Smooth muscle cell (in vitro differentiated cells): ENCODE data around the gene PLVAP. TPM values are rescaled to one million over a fixed set of nuclear protein-coding genes. Genes with fewer than 3 reads are reported as not detected.

Source experiments
- DNase-seq: peaks from one replicate; lab custom pipeline; 2025; ENCODE audit not compliant: unreplicated experiment; lab: John Stamatoyannopoulos, UW
- H2AFZ ChIP-seq: fragments of 200-600 bp; sonication (generic); 2 replicates; pipeline ENCODE4 v1.6.0; 2016; ENCODE audit warnings: antibody characterized with exemption, low read depth, mild to moderate bottlenecking
- H3F3A ChIP-seq: fragments of 200-600 bp; sonication (generic); 2 replicates; pipeline ENCODE4 v1.6.0; 2017; ENCODE audit warnings: antibody characterized with exemption, low read depth
- H3K27ac ChIP-seq: fragments of 200-600 bp; sonication (generic); 2 replicates; pipeline ENCODE4 v1.5.1; 2016; ENCODE audit warnings: low read depth, mild to moderate bottlenecking
- H3K27me3 ChIP-seq: fragments of 200-600 bp; sonication (generic); 2 replicates; pipeline ENCODE4 v1.6.1; 2016; ENCODE audit warnings: low read depth, mild to moderate bottlenecking
- H3K36me3 ChIP-seq: fragments of 200-600 bp; sonication (generic); 2 replicates; pipeline ENCODE4 v1.5.1; 2016; ENCODE audit warnings: low read depth
- H3K4me1 ChIP-seq: fragments of 200-600 bp; sonication (generic); 2 replicates; pipeline ENCODE4 v1.5.1; 2016; ENCODE audit warnings: low read depth
- H3K4me2 ChIP-seq: fragments of 200-600 bp; sonication (generic); 2 replicates; pipeline ENCODE4 v1.6.0; 2016; ENCODE audit warnings: mild to moderate bottlenecking
- H3K4me3 ChIP-seq: fragments of 200-600 bp; sonication (generic); 2 replicates; pipeline ENCODE4 v1.5.1; 2016; ENCODE audit warnings: mild to moderate bottlenecking
- H3K79me2 ChIP-seq: fragments of 200-600 bp; sonication (generic); 2 replicates; pipeline ENCODE4 v1.6.0; 2016; ENCODE audit warnings: low read depth, mild to moderate bottlenecking
- H3K9ac ChIP-seq: fragments of 200-600 bp; sonication (generic); 2 replicates; pipeline ENCODE4 v1.6.0; 2016; ENCODE audit warnings: low read depth
- H3K9me3 ChIP-seq: fragments of 200-600 bp; sonication (generic); replicated peaks from 2 replicates; pipeline ENCODE4 v1.5.1; 2016; ENCODE audit warnings: low read depth
- H4K20me1 ChIP-seq: fragments of 200-600 bp; sonication (generic); 2 replicates; pipeline ENCODE4 v1.6.0; 2016; ENCODE audit warnings: low read depth
- CTCF ChIP-seq: fragments of 200-600 bp; sonication (generic); IDR thresholded peaks from 2 replicates; pipeline ENCODE4 v1.5.1; 2017; ENCODE audit warnings: borderline replicate concordance, mild to moderate bottlenecking, antibody characterized with exemption; ENCODE audit not compliant: insufficient read depth, poor library complexity, severe bottlenecking
- WGBS: methylation state at CpG from one replicate; pipeline ENCODE4 v1.1.7; 2016; ENCODE audit warnings: low lambda C conversion rate; 5-methylcytosine and 5-hydroxymethylcytosine counted together
- polyA plus RNA-seq: library from polyadenylated mRNA; unstranded; fragments of >200 nt; fragmentation: Nextera tagmentation; extraction: Ambion mirVana; gene quantifications from 2 replicates; pipeline ENCODE4 v1.2.1, GENCODE V29; 2016
- total RNA-seq: library from RNA; depleted of rRNA; stranded (reverse); fragments of >200 nt; gene quantifications from 2 replicates; pipeline ENCODE4 v1.2.3, GENCODE V29; 2014

PLVAP gene
- total and polyA plus RNA-seq, 2 experiments from 2014 or later, result not detected

DNA sequence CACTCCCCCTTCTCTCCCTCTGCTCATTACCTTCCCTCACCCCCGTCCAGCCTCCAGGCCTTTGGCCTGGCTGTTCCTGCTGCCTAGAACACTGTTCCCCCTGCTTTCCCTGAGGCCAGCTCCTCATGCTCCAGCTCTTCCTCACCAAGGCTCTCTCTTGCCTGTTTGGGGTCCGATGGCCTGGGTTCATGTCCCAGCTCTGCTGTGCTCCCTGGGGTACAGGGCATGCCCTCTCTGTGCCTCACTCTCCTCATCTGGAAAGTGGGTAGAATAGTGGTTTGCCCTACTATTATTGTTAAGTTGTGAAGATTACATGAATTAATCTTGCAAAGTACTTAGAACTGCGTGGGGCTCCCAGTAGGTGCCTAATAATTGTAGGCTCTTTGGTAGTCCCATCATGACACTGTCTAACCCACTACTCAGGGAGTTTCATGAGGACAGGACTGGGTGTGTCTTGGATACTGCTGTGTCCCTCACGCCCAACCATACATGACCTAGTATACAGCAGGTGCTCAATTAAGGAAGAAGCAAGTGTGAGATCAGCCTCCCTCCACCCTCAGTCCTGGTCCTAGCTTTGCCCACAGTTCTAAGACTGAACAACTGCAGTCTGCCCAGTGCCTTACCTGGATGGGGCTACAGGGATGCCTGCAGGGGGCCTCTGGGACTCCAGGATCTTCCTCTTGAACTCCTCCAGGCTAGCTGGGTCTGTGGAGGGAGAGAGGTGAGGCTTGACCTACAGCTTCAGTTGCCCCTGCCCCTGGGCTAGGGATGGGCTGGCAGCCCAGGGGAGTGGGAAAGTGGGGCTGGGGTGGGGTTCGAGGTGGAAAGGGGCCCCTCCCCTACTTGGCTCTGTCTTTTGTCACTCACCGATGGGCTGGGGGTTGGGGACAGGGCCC is 17.0 kb downstream of the PLVAP start:
- H3K9me3 ChIP-seq, result no peaks in the 10 kb centered on the region
- WGBS, result 86% methylated on average over 6 of the region's 6 CpGs
- H3F3A ChIP-seq, result no peaks in the 10 kb centered on the region
- no peaks in the 10 kb centered on the region for H3K27me3 ChIP-seq
- H3K27ac ChIP-seq, result no peak overlapping the region
- no peak for TF ChIP-seq CTCF
- no peak overlapping the region for H3K9ac ChIP-seq
- no peak for DNase-seq
- H3K4me1 ChIP-seq, result no peaks in the 10 kb centered on the region
- H3K36me3 ChIP-seq, result no peaks in the 10 kb centered on the region
- H4K20me1 ChIP-seq, result no peaks in the 10 kb centered on the region
- H2AFZ ChIP-seq, result no peak overlapping the region
- H3K79me2 ChIP-seq, result no peaks in the 10 kb centered on the region
- no peak overlapping the region for H3K4me2 ChIP-seq
- H3K4me3 ChIP-seq, result no peak overlapping the region

DNA sequence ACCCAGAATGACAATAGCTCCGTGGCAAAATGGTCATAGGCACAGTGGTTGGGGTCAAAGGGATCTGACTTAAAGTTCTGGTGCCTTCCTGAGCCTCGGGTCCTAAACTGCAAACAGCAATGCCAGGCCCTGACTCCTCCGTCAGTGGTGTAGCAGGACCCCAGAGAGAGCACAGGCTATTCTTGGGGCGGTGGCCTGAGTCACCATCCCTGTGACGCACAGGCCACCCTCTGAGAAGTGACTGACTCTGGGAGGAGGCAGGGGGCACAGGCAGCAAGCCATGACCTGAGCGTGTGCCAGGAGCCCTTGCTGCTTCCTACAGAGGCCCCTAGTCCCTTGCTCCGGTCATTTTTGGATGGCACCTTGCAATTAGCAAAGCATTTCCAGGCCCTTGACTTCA is 18.7 kb downstream of the PLVAP start:
- no peaks in the 10 kb centered on the region for H3K27me3 ChIP-seq
- WGBS, result 79% methylated on average over 7 of the region's 7 CpGs
- H2AFZ ChIP-seq, result no peak overlapping the region

GRCh38 chr19:17357724-17358123 is 19.4 kb downstream of the PLVAP start:
- no peak for DNase-seq
- no peak overlapping the region for H3K4me2 ChIP-seq
- 91% methylated on average over 11 of the region's 11 CpGs for WGBS
- H3K27ac ChIP-seq, result no peak overlapping the region
- TF ChIP-seq CTCF, result no peak
- no peaks in the 10 kb centered on the region for H3K36me3 ChIP-seq
- H3K9me3 ChIP-seq, result no peaks in the 10 kb centered on the region
- H3K4me1 ChIP-seq, result no peaks in the 10 kb centered on the region
- H4K20me1 ChIP-seq, result no peaks in the 10 kb centered on the region
- H3K27me3 ChIP-seq, result no peaks in the 10 kb centered on the region
- no peak overlapping the region for H3K4me3 ChIP-seq
- no peaks in the 10 kb centered on the region for H3K79me2 ChIP-seq
- H2AFZ ChIP-seq, result no peak overlapping the region
- no peak overlapping the region for H3K9ac ChIP-seq
- no peaks in the 10 kb centered on the region for H3F3A ChIP-seq

More for the DNA sequence above, 18.7 kb downstream of the PLVAP start:
- Histone ChIP-seq H3K36me3 (no peaks in the 10 kb centered on the region), H3F3A (no peaks in the 10 kb centered on the region), H3K4me2 (no peak overlapping the region), H3K79me2 (no peaks in the 10 kb centered on the region), H3K9me3 (no peaks in the 10 kb centered on the region), H4K20me1 (no peaks in the 10 kb centered on the region), H3K4me1 (no peaks in the 10 kb centered on the region), H3K4me3 (no peak overlapping the region), H3K27ac (no peak overlapping the region), H3K9ac (no peak overlapping the region)
- TF ChIP-seq CTCF, result no peak
- no peak for DNase-seq
